Measurements from ENCODE around the gene CD320. TPM values are rescaled to one million over a fixed set of nuclear protein-coding genes. Genes with fewer than 3 reads are reported as not detected.
"Not testable (repeated sequence)": the region's sequence is repeated elsewhere in the genome, so short reads cannot be mapped to it uniquely, and the experiment has no call there.

Gene CD320
- total RNA-seq, 1 experiment from 2014 or later = 42.9 TPM

- no TSS peak for BruUV-seq (replicated peaks)
- H3K9me3 ChIP-seq (ENCODE audit: insufficient read depth, low read depth) = no peaks in the 10 kb centered on the region
- H3K4me2 ChIP-seq = no peak overlapping the region
- no peaks in the 10 kb centered on the region for H3K9me2 ChIP-seq (ENCODE audit: insufficient read depth)
- intact Hi-C loops (cut with micrococcal nuclease; ENCODE audit: unreplicated experiment) = no loop called here
- H3K36me3 ChIP-seq (ENCODE audit: low read depth) = no peaks in the 10 kb centered on the region
- no peaks in the 10 kb centered on the region for H3K27me3 ChIP-seq (ENCODE audit: insufficient read depth, low read depth)
- no peak overlapping the region for H3K27ac ChIP-seq
- no peak for TF ChIP-seq CTCF (conservative IDR thresholded peaks at IDR 0.05)
- TF ChIP-seq EZH2 (IDR thresholded peaks at IDR 0.05; ENCODE audit: low read depth) = no peak
- POLR2A ChIA-PET (ENCODE audit: unreplicated experiment) = no interaction called here
- no peak for DNase-seq
- H3K79me2 ChIP-seq (ENCODE audit: low read depth) = peaks cover 25% of the 10 kb centered on the region
- H3F3A ChIP-seq (ENCODE audit: insufficient read depth, low read depth) = peaks cover 22% of the 10 kb centered on the region; the same call in 1 of the 2 replicates
- CTCF ChIA-PET = no interaction called here
- H3K4me3 ChIP-seq = no peak overlapping the region
- no peak overlapping the region for H2AFZ ChIP-seq
- H4K20me1 ChIP-seq (ENCODE audit: insufficient read depth) = no peaks in the 10 kb centered on the region
- H3K4me1 ChIP-seq (replicated peaks; ENCODE audit: insufficient read depth) = peaks cover 20% of the 10 kb centered on the region
Measured at GRCh38 chr19:8316351-8317125, 8.4 kb upstream of the CD320 start.

GRCh38 chr19:8314981-8315640 lies 7.0 kb upstream of the CD320 start:
- intact Hi-C loops (cut with micrococcal nuclease; ENCODE audit: unreplicated experiment); POLR2A ChIA-PET (ENCODE audit: unreplicated experiment): not testable (repeated sequence)

GRCh38 chr19:8311461-8312260 lies 3.5 kb upstream of the CD320 start:
- ChIA-PET CTCF (interaction anchor here (0.6 to 1.0 kb wide), 3 partner anchors 44 to 213 kb away, joined by 4 to 7 read pairs (median 6); partner anchors contain the start of gene ZNF414), POLR2A (ENCODE audit: unreplicated experiment) (interaction anchor here (0.6 to 0.7 kb wide), 4 partner anchors 133 to 763 kb away, joined by 3 to 4 read pairs (median 3); no protein-coding TSS in a partner anchor)
- Histone ChIP-seq H3K9me2 (ENCODE audit: insufficient read depth) (no peaks in the 10 kb centered on the region), H3K4me3 (no peak overlapping the region), H3K36me3 (ENCODE audit: low read depth) (0 out of 2 replicates have a peak, but pooled peaks cover 5% of the 10 kb centered on the region), H3K27ac (0 out of 2 replicates have a peak overlapping the region, but pooled peaks have one; percentile 13), H4K20me1 (ENCODE audit: insufficient read depth) (no peaks in the 10 kb centered on the region), H3K79me2 (ENCODE audit: low read depth) (peaks cover 12% of the 10 kb centered on the region), H3K27me3 (ENCODE audit: insufficient read depth, low read depth) (no peaks in the 10 kb centered on the region), H3K4me1 (replicated peaks; ENCODE audit: insufficient read depth) (peaks cover 41% of the 10 kb centered on the region), H3F3A (ENCODE audit: insufficient read depth, low read depth) (peaks cover 28% of the 10 kb centered on the region; the same call in 1 of the 2 replicates), H3K4me2 (peak overlapping the region; percentile 61), H2AFZ (no peak overlapping the region), H3K9me3 (ENCODE audit: insufficient read depth, low read depth) (no peaks in the 10 kb centered on the region)
- DNase-seq = peak; percentile 74 to 75
- TF ChIP-seq CTCF (conservative IDR thresholded peaks at IDR 0.05) (no peak), EZH2 (IDR thresholded peaks at IDR 0.05; ENCODE audit: low read depth) (no peak)
- intact Hi-C loops (cut with micrococcal nuclease; ENCODE audit: unreplicated experiment) = no loop called here
- no TSS peak for BruUV-seq (replicated peaks)

More at GRCh38 chr19:8314981-8315640, 7.0 kb upstream of the CD320 start:
- H2AFZ ChIP-seq; H3K36me3 ChIP-seq (ENCODE audit: low read depth); H3K4me2 ChIP-seq; H3K9me2 ChIP-seq (ENCODE audit: insufficient read depth); BruUV-seq (replicated peaks); DNase-seq; H3K27ac ChIP-seq; H3K27me3 ChIP-seq (ENCODE audit: insufficient read depth, low read depth); H4K20me1 ChIP-seq (ENCODE audit: insufficient read depth); CTCF ChIA-PET; H3K4me3 ChIP-seq; H3K9me3 ChIP-seq (ENCODE audit: insufficient read depth, low read depth): not testable (repeated sequence)
- H3K79me2 ChIP-seq (ENCODE audit: low read depth) = peaks cover 12% of the 10 kb centered on the region
- peaks cover 27% of the 10 kb centered on the region; the same call in 1 of the 2 replicates for H3F3A ChIP-seq (ENCODE audit: insufficient read depth, low read depth)
- peaks cover 25% of the 10 kb centered on the region for H3K4me1 ChIP-seq (replicated peaks; ENCODE audit: insufficient read depth)
